GM23248 (cell line): ENCODE measurements around the gene ULBP2. TPM values are rescaled to one million over a fixed set of nuclear protein-coding genes. Genes with fewer than 3 reads are reported as not detected.
A peak's percentile ranks its signal among the peaks of the same experiment; 100 is the strongest.

Source experiments
- DNase-seq: peaks from one replicate; pipeline ENCODE4 v3.0.0-alpha.2; 2015
- H2AFZ ChIP-seq: fragments of 200-600 bp; sonication (generic); 2 replicates; pipeline ENCODE4 v1.6.1; 2016; ENCODE audit warnings: antibody characterized with exemption
- H3F3A ChIP-seq: fragments of 200-600 bp; sonication (generic); 2 replicates; pipeline ENCODE4 v1.6.1; 2016; ENCODE audit warnings: mild to moderate bottlenecking, antibody characterized with exemption, mixed run types; ENCODE audit not compliant: insufficient read depth
- H3K27ac ChIP-seq: fragments of 200-600 bp; sonication (generic); 2 replicates; pipeline ENCODE4 v1.5.1; 2016; ENCODE audit warnings: mild to moderate bottlenecking
- H3K27me3 ChIP-seq: fragments of 200-600 bp; sonication (generic); replicated peaks from 2 replicates; pipeline ENCODE4 v1.6.1; 2016; ENCODE audit warnings: mild to moderate bottlenecking; ENCODE audit not compliant: insufficient read depth
- H3K36me3 ChIP-seq: fragments of 200-600 bp; sonication (generic); 2 replicates; pipeline ENCODE4 v1.6.1; 2016; ENCODE audit warnings: low read depth, mild to moderate bottlenecking
- H3K4me1 ChIP-seq: fragments of 200-600 bp; sonication (generic); 2 replicates; pipeline ENCODE4 v1.6.1; 2016; ENCODE audit warnings: mild to moderate bottlenecking; ENCODE audit not compliant: insufficient read depth
- H3K4me2 ChIP-seq: fragments of 200-600 bp; sonication (generic); one replicate; pipeline ENCODE4 v1.6.1; 2016; ENCODE audit warnings: mild to moderate bottlenecking; ENCODE audit not compliant: unreplicated experiment
- H3K4me3 ChIP-seq: fragments of 200-600 bp; sonication (generic); 2 replicates; pipeline ENCODE4 v1.5.1; 2016; ENCODE audit warnings: mild to moderate bottlenecking
- H3K79me2 ChIP-seq: fragments of 200-600 bp; sonication (generic); 2 replicates; pipeline ENCODE4 v1.6.1; 2016; ENCODE audit warnings: mild to moderate bottlenecking; ENCODE audit not compliant: insufficient read depth
- H3K9ac ChIP-seq: fragments of 200-600 bp; sonication (generic); 2 replicates; pipeline ENCODE4 v1.6.1; 2016; ENCODE audit warnings: mild to moderate bottlenecking
- H3K9me2 ChIP-seq: fragments of 200-600 bp; sonication (generic); 2 replicates; pipeline ENCODE4 v1.6.1; 2016; ENCODE audit warnings: mixed run types, mild to moderate bottlenecking, moderate library complexity; ENCODE audit not compliant: insufficient read depth
- H3K9me3 ChIP-seq: fragments of 200-600 bp; sonication (generic); one replicate; pipeline ENCODE4 v1.6.1; 2017; ENCODE audit warnings: low read depth
- H4K20me1 ChIP-seq: fragments of 200-600 bp; sonication (generic); 2 replicates; pipeline ENCODE4 v1.6.0; 2016; ENCODE audit not compliant: insufficient read depth
- EZH2 ChIP-seq: fragments of 200-600 bp; sonication (generic); IDR thresholded peaks from 2 replicates; pipeline ENCODE4 v1.6.1; 2018; ENCODE audit warnings: antibody characterized with exemption, mild to moderate bottlenecking; ENCODE audit not compliant: insufficient read depth, poor library complexity, severe bottlenecking
- EZH2phosphoT487 ChIP-seq: fragments of 200-600 bp; sonication (generic); IDR thresholded peaks from 2 replicates; pipeline ENCODE4 v1.6.1; 2018; ENCODE audit warnings: antibody characterized with exemption, moderate library complexity, mild to moderate bottlenecking, low read depth; ENCODE audit not compliant: insufficient read depth
- WGBS, 2 experiments: methylation state at CpG; one replicate each; pipeline ENCODE4 v1.1.6; 2015 to 2017; ENCODE audit warnings: low lambda C conversion rate in 2 of 2, low coverage in 1 of 2; ENCODE audit errors: missing lambda C conversion rate in 2 of 2; 5-methylcytosine and 5-hydroxymethylcytosine counted together
- in situ Hi-C: fragments of 300-500 bp; cut with MboI; formaldehyde crosslinking; loops from 2 replicates; pipeline ENCODE4 v1.15.0; 2020
- polyA plus RNA-seq: library from polyadenylated mRNA; unstranded; fragments of >200 nt; fragmentation: Nextera tagmentation; extraction: Ambion mirVana; gene quantifications from 2 replicates; pipeline ENCODE4 v1.2.1, GENCODE V29; 2016
- total RNA-seq: library from RNA; depleted of rRNA; stranded (reverse); fragments of >200 nt; shearing (Covaris generic); gene quantifications from 2 replicates; pipeline ENCODE4 v1.2.3, GENCODE V29; 2014; rRNA removed

The ULBP2 gene, protein sequence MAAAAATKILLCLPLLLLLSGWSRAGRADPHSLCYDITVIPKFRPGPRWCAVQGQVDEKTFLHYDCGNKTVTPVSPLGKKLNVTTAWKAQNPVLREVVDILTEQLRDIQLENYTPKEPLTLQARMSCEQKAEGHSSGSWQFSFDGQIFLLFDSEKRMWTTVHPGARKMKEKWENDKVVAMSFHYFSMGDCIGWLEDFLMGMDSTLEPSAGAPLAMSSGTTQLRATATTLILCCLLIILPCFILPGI
- total RNA-seq (11.4 and 23.8 TPM in 2 replicates), polyA plus RNA-seq (29.5 and 30.1 TPM in 2 replicates)

DNA sequence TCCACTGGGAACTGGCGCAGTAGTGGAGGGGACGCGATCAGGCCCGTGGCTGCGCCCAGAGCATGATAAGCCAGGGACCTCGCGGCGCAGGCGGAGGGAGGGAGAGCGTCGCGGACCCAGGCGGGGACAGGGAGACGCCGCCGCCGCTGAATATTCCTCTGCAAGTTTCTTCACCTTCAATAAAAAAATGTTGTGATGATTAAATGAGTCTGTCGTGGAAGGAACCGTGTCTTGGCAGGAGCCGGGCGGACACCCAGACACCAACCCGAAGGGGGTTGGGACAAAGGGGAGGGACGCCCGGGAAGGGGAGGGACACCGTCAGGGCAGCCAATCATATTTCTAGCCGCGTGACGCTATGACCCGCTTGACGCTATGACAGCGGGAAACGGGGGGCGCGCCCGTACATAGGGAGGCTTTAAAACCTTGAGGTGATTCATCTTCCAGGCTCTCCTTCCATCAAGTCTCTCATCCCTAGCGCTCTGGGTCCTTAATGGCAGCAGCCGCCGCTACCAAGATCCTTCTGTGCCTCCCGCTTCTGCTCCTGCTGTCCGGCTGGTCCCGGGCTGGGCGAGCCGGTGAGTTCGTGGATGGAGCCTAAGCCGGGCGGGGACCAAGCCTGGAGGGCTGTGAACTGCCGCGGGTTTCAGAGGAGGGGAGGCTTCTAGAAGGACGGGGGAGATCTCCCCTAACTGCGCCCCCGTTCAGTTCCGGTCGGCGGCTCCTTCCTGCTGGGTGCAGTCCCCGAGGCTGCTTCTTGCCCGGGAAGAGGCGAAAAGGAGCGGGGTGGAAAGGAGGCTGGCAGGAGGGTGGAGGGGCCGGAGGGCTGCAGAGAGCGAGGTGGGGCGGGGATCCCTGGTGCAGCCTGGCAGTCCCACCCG lies at the start of gene ULBP2:
TSS of gene ULBP2 (plus strand) at position 432 of the 878 bp plus-strand sequence. CDS start at position 491, 59 bp downstream.
- Histone ChIP-seq H3K4me2 (peak within 1 kb of the TSS; percentile 86), H2AFZ (peak within 1 kb of the TSS; percentile 92), H3F3A (peaks cover 9% of the 10 kb centered on the region), H3K79me2 (no peaks in the 10 kb centered on the region), H3K36me3 (no peaks in the 10 kb centered on the region), H4K20me1 (no peaks in the 10 kb centered on the region), H3K4me3 (peak within 1 kb of the TSS; percentile 87), H3K9me2 (no peaks in the 10 kb centered on the region), H3K4me1 (0 out of 2 replicates have a peak, but pooled peaks cover 5% of the 10 kb centered on the region), H3K27me3 (no peaks in the 10 kb centered on the region), H3K9me3 (no peaks in the 10 kb centered on the region), H3K9ac (peak within 1 kb of the TSS; percentile 87), H3K27ac (peak within 1 kb of the TSS; percentile 78)
- TF ChIP-seq EZH2, result no peak
- TF ChIP-seq EZH2phosphoT487, result no peak
- in situ Hi-C loops, result no loop called here
- 1 to 2% methylated on average over 54 to 62 of the region's 62 CpGs for WGBS, 2 experiments
- DNase-seq, result peak; percentile 99

DNA sequence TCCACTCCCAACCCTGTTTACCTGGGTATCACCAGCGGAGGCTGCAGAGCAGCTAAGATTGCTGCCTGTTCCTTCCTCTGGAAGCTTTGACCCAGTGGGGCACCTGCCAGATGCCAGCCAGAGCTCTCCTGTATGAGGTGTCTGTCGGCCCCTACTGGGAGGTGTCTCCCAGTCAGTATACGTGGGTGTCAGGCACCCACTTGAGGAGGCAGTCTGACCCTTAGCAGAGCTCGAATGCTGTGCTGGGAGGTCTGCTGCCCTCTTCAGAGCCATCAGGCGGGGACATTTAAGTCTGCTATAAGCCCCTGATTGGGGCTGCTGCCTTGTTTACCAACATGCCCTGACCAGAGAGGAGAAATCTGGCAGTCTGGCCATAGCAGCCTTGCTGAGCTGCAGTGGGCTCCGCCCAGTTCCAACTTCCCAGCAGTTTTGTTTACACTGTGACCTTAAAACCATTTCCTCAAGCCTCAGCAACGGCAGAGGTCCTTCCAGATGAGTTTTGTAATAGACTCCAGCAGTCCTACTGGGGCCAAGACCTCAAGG lies 46.7 kb upstream of the ULBP2 start:
- H3F3A ChIP-seq, result peaks cover 41% of the 10 kb centered on the region
- H4K20me1 ChIP-seq, result no peaks in the 10 kb centered on the region
- no peaks in the 10 kb centered on the region for H3K27me3 ChIP-seq
- in situ Hi-C loops, result no loop called here
- H3K9me3 ChIP-seq, result no peaks in the 10 kb centered on the region
- H3K4me2 ChIP-seq, result peak overlapping the region; percentile 62
- H3K9me2 ChIP-seq, result no peaks in the 10 kb centered on the region
- DNase-seq, result peak; percentile 87
- no peak for TF ChIP-seq EZH2
- no peak for TF ChIP-seq EZH2phosphoT487
- peaks cover 53% of the 10 kb centered on the region for H3K4me1 ChIP-seq
- H3K9ac ChIP-seq, result peak overlapping the region; percentile 43
- no peaks in the 10 kb centered on the region for H3K36me3 ChIP-seq
- 0 out of 2 replicates have a peak overlapping the region, but pooled peaks have one; percentile 27 for H3K4me3 ChIP-seq
- H2AFZ ChIP-seq, result peak overlapping the region; percentile 67
- H3K79me2 ChIP-seq, result no peaks in the 10 kb centered on the region
- H3K27ac ChIP-seq, result peak overlapping the region; percentile 94
- 27 to 28% methylated on average over 7 of the region's 7 CpGs for WGBS, 2 experiments

DNA sequence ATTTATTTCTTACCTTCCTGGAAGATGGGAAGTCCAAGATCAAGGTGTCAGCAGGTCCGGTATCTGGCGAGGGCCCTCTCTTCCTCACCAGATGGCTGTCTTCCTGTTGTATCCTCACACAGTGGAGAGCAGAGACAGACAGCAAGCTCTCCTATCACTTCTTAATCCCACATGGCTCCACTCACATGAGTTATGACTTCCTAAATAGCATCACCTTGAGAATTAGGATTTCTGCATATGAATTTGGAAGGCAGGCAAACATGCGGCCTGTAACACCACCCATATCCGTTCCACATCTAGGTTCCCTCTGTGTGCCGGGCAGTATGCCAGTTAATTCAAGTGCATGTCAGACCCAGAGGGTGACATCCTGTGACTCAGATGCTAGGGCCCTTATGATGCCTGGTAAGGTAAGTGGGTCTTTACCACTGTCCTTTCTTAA lies 46.0 kb upstream of the ULBP2 start:
- Histone ChIP-seq H3K9ac (peak overlapping the region; percentile 13; the same call in 1 of the 2 replicates), H2AFZ (peak overlapping the region; percentile 67), H3K9me3 (no peaks in the 10 kb centered on the region), H3K4me2 (peak overlapping the region; percentile 84), H3F3A (peaks cover 41% of the 10 kb centered on the region), H3K27ac (peak overlapping the region; percentile 94), H3K4me3 (0 out of 2 replicates have a peak overlapping the region, but pooled peaks have one; percentile 27), H3K79me2 (no peaks in the 10 kb centered on the region), H3K9me2 (no peaks in the 10 kb centered on the region), H3K27me3 (no peaks in the 10 kb centered on the region), H4K20me1 (no peaks in the 10 kb centered on the region), H3K4me1 (peaks cover 45% of the 10 kb centered on the region), H3K36me3 (no peaks in the 10 kb centered on the region)
- in situ Hi-C loops, result no loop called here
- TF ChIP-seq EZH2, result no peak
- TF ChIP-seq EZH2phosphoT487, result no peak
- DNase-seq, result peak; percentile 82
- 12 to 21% methylated on average over 5 of the region's 5 CpGs for WGBS, 2 experiments

DNA sequence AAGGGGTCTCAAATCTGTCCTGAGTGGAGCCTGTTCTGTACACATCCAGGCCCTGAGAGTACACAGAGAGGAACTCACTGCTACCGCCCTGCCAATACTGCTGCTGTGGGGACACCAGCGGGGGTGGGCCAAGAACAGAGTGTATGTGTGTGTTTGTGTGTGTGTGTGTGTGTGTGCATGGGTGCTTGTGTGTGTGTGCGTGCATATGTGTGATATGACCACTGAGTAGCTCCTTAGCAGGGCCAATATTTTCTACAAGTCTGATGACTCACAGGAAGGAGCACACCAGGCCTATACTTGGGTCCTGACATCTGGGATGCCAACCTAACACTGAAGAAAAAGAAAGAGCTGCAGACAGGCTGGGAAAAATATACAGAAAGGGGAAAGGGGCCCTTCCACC lies 45.3 kb upstream of the ULBP2 start:
- DNase-seq, result peak; percentile 77
- no peaks in the 10 kb centered on the region for H3K27me3 ChIP-seq
- no peak for TF ChIP-seq EZH2phosphoT487
- TF ChIP-seq EZH2, result no peak
- 81 to 82% methylated on average over 3 of the region's 3 CpGs for WGBS, 2 experiments
- H3K4me2 ChIP-seq, result peak overlapping the region; percentile 84
- no peaks in the 10 kb centered on the region for H3K79me2 ChIP-seq
- H3K4me3 ChIP-seq, result peak overlapping the region; percentile 69
- no peaks in the 10 kb centered on the region for H4K20me1 ChIP-seq
- peak overlapping the region; percentile 71 for H2AFZ ChIP-seq
- H3F3A ChIP-seq, result peaks cover 34% of the 10 kb centered on the region
- H3K4me1 ChIP-seq, result peaks cover 39% of the 10 kb centered on the region
- H3K9ac ChIP-seq, result peak overlapping the region; percentile 76
- H3K27ac ChIP-seq, result peak overlapping the region; percentile 94
- H3K36me3 ChIP-seq, result no peaks in the 10 kb centered on the region
- no peaks in the 10 kb centered on the region for H3K9me3 ChIP-seq
- in situ Hi-C loops, result no loop called here
- H3K9me2 ChIP-seq, result no peaks in the 10 kb centered on the region
